ENCODE results near the gene NT5DC3.
A peak's percentile ranks its signal among the peaks of the same experiment; 100 is the strongest.

NT5DC3 gene

DNA sequence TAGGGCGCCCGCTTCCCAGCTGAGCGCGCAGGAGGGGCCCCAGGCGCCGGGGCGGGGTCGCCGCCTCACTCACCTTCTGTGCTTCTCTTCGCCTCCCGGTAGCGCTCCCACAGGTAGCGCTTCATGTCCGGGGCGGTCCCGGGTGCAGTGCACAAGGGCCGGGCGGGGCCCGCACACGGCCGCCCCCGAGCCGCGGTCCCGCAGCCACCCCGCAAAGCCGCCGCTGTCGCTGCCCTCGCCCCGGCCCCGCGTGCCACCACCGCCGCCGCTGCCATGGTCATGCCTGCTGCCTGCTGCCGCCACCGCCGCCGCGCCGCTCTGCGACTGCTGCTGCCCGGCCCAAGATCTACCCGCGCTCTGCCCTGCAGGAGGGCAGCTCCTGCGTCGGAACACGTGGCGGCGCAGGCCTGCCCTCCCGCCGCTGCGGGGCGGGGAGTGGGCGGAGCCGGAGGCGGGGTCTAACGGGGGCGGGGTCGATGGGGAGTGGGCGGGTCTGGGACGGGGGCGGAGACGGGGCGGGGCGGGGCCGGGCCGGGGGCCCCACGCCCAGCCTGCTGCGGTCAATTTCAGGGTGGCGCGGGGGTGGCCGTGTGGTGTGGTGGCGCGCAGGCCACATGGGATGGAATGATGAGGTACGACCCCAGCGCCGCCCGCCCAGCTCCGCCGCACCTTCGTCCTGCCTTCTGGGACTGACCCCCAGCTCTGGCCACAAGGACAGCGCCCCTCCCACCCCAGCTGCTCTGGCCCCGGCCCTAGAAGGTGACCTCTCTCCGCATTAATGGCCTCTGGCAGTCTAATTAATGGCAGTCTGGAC, at the start of gene NT5DC3:
Gene NT5DC3, minus strand, starts transcription at position 359 of the 814 bp plus-strand sequence. Its CDS starts 78 bp downstream, at position 281.
- DNase-seq = peak; percentile 73

DNA sequence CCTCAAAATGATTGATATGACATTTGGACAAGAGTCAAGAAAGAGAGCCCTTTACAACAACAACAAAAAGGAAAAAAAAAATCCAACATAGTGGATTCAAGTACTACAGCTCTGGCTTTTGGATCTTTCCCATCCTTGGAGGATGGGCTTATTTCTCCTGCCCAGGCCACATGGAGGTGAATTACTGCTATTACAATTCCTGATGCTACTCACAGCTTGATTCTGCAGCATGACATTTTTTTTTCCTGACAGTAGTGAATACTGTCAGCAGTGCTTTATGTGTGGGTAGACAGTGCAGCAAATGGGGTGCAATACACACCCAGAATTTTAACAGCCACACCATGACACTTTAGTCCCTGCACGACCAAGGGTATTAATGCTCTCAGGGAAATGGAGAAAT, 46.7 kb upstream of the NT5DC3 start:
- no peak for DNase-seq

DNA sequence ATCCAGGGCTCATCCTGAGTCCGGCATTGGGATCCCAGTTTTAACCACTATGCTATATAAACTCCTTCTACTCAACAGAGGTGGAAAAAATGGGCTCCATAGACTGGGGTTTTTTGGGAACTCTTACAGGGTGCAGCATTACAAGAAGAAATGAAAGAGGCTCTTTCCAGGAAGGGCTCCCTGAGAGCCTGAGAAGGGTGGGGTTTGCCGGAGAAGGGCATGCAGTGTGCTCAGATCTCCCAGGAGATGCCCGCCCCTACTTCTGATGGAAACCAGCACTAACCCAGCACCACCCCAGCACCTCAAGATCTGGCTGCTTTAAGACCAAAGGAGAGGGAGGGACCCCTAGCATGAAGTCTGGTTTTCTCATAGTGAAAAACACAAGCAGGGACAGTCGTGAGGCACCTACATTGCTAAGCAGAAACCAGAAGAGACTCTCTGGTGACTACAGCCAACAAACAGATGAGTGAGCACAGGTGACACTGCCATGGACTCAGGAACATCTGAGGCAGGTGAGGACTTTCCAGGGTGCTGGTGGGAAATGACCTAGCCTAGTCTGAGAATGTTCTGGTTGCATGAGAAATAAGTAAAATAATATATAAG, 45.3 kb upstream of the NT5DC3 start:
- no peak for DNase-seq

DNA sequence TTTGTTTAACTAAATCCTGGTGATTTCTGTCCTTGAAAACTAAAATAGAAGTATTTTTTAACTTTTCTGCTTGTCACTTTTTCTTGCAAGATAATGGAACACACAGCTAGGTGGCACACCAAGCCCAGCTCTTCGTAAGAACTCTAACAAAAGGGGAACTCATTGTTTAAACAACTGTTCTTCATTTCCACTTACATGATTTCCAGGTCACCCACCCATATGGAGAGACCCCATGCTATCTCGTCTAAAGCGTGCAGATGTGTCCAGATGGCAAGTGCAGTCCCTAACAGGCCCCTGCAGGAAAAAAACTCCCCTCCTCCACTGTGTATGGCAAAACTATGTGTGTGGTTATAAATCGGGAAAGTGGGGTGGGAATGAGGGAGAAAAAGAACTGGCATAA, 43.3 kb upstream of the NT5DC3 start:
- DNase-seq = peak; percentile 32

DNA sequence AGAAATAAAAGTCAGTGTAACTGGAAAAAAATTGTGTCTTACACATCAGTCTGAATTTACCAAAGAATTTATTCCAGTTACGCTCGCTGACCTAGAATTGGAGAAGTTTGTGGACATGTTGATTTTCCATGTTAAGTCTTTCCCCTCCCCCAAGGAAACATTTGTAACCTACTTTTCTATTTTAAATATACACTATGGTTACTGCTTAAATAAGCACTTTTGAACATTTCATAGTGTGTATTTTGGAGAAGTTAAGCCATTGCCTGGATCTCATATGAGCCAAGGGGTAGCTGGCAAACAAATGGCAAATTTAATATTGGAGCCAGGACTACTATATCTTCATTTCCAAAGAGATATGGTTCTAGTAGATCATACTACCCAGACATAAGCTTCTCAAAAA, 42.9 kb upstream of the NT5DC3 start:
- DNase-seq = no peak

DNA sequence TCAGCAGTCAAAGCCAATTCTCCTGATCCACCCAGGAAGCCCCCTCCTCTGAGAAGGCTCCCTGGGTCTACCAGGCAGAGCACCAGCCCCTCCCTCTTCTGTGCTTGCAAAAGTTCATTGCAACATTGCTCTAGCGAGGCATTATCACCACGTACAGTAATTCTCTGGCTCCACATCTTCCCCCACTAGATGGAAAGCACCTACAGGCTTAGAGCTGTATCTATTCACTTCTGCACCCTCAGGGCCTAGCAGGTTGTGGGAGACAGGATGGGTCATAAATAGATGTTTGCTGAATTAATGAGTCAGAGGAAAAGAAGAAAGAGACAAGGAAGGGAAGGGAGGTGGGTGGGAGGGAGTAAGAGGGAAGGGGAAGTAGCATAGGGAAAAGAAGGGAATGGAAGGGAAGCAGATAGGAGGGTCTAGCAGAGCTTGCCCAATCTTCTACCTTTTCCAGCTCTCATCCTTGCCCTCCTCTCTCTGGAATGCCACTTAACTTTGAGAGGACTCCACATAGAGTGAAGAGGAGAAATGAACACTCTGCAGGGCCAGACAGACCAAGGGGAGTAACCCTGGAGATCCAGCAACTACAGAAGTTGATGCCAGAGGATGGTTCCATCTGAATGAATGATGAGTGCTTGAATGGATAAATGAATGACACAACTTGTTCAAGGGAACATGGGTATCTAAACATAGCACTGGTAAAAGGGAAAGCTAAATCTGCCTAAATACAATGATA, 42.0 kb upstream of the NT5DC3 start:
- no peak for DNase-seq

DNA sequence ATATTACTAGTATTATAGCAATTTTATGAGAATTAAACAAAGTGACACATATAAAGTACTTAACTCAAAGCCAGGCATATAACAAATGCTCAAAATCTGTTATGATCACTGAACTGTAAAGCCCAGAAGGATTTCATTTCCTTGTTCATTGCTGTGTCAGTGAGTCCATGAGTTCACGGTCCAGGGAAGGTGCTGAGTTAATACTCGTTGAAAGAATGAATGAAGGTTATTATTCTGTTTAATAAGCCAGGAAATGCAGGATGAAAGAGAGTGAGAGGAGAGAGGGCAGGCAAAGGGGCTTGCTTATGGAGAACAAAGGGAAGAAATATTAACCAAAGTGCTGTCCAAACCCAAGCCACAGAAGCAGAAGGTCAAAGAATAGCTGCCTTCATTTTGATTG, 40.2 kb upstream of the NT5DC3 start:
- no peak for DNase-seq

DNA sequence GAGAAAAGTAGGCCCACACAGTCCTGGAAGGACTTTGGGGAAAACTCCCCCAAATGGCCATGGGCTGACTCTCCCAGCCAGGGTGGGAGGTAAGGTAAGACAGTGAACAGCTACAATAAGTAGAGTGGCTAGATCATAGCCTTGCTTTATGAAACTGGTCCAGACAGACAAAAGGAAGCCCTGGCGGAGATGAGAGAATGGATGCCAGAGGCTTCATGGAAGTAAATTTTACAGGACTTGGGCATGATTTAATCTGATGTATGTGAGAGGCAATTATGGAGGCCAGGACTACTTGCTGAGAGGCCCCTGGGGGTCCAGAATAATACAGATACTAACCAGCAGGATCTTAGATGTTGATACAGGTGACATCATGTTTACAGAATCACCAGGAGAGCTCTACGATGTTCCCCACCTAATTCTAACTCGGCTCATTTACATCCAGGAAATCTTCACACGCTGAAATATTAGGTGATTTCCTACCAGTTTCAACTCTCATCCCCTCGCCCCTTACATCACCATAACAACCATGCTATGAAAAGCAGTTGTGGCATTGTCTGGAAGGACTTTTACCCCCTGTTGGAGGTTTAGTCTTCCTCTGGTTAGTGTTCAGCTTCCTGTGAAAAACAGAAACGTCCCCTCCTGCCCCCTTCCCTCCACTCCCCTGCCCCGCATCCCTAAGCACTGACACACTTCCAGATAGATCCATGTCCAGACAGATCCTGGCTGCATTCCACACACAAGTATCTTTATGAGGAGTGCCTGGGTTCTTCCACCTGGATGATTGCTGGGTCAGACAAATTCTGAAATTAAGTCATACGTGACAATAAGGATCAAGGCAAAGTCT, 39.5 kb upstream of the NT5DC3 start:
- DNase-seq = no peak

DNA sequence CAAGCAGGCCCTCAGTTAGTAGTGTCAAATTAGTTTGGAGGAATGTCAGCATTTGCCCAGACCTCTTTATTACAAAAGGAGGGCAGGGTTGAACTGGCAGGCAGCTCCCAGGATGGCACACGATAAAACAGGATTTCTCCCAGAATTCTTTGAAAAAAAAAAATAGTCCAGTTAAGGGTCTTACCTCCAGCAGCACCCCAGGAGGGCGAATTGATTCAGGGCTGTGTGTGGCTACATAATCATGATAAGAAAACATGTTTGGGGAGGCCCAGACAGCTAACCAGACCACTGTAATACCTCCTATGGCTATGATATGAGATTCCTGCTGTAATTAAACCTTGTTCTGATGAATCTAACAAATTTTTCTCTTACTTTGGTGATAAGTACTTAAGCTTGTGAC, 38.8 kb upstream of the NT5DC3 start:
- no peak for DNase-seq

DNA sequence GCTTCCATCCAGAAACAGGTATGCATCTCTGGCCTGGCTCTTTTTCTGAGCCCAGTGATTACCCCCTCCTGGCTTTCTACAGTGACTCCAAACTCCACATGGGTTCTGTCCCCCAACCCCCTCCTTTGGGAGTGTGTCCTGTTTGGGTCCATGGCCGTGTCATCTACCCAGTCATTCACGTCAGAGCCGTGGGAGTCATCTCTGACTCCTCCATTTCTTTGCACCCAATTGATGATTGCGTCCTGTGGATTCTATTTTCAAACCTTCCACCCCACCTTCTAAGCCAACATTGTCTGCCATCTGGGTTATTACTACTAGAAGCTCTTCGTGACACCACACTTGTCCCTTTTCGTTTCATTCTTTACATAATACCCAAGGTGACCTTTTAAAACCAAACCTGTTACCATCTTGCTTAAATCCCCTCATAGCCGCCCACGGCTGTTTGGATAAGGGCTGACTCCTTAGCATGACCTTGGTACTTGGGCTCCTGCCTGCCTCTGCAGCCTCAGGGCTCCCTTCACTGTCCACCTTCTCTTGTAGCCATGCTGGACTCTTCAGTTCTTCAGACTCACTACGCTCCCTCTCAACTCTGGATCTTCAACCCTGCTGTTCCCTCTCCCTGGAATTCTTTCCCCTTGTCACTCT, 38.1 kb upstream of the NT5DC3 start:
- DNase-seq = no peak

DNA sequence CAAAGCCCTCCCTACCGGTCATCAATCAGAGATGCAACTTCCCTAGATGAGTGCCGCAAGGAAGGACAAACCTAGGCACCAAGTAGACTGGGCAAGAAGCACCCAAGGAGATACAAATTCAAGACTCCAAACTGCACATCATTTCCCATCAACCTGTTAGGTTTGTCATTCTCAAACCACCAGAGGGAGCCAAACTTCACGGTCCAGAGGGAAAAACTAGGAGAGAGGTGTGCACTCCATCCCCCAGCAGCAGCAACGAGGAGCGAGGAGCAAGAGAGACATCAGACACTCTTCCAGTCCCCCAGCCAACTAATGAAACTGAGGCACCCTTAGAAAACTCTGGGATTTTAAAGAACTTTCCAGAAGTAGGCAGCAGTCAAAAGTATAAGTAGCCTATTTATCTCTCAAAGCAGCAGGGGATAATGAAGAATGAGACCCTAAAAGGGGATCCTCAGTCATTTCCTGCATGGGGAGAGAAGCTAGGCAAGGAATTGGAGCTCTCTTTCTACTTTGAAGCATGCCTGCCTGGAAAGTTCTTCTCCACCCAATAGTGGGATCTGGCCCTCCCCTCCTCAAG, 37.0 kb upstream of the NT5DC3 start:
- peak; percentile 51 for DNase-seq

DNA sequence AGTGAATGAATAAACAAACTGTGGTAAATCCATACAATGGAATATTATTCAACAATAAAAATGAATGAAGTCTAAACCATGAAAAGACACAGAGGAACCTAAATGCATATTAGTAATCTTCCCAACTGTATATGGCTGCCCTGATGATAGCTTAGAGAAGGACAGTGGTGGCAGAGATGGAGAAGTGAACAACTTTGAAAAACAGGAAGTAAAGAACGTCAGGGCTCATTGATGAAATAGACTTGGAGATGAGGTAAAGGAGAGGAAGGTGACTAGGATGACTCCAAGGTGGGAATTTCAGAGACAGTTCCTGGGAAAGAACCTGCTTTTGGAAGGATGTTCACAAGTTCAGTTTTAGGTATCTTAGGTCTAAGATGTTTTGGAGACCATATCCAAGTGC, 36.3 kb upstream of the NT5DC3 start:
- no peak for DNase-seq

DNA sequence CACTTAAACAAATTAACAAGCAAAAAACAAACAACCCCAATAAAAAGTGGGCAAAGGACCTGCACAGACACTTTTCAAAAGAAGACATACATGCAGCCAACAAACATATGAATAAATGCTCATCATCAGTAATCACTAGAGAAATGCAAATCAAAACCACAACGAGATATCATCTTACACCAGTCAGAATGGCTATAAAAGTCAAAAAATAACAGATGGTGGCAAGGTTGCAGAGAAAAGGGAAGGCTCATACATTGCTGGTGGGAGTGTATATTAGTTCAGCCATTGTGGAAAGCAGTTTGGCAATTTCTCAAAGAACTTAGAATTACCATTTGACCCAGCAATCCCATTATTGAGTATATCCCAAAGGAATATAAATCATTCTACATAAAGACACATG, 34.6 kb upstream of the NT5DC3 start:
- DNase-seq = no peak

DNA sequence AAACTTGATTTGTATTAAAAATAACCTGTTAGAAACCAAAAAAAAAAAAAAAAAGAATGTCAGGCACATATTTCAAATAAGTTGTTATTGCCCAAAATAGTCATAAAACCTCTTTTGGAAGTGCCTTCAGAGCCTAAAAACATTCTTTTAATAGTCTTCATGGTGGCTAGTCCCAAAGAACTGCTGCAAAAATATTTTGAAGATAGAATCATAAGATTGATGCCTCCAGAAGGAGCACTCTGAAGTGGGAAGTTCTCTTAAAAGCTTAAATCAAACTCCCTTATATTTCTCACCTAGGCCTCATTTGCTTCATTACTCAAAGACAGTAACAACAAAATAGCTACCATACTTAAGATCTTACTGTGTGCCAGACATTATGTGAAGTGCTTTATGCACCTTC, 27.2 kb upstream of the NT5DC3 start:
- DNase-seq = no peak

DNA sequence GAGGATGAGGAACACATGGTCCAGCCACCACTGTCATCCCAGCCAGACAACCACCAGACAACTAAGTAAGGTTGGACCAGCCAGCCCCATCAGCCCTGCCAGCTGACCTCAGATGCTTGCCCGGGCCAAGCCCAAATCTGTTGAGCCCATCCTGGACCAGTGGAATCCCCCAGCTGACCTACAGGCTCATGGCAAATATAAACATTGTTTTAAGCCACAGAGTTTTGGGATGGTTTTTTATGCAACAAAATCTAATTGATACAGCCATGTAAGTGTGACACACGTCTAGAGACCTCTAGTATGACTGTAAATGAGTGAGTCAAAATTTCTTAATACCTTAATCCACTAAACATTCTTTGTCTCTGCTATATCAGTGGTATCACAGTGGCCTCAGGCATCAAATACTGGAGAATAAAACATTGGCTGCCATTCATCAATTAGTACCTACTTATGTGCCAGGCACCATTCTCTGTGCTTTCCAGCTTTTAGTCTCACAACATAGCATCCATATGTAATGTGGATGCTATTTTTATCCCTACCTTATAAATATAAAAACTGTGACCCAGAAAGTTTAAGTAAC, 24.2 kb upstream of the NT5DC3 start:
- no peak for DNase-seq

DNA sequence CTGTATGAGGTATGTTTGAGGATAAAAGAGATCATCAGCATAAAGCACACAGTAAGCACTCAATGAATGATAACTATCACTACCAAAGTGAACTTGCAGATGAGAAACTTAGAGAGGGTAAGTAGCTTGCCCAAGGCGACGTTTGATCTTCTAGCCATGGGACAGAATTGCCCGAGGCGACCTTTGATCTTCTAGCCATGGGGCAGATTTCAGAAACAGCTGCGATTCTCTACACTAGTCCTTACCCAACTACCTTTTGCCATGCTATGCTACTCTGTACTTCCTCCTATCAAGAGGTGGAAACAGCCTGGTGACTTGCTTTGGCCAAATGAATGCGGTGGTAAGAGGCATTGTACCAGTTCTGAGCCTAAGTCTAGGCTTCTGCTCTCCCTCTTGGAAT, 23.7 kb upstream of the NT5DC3 start:
- no peak for DNase-seq

DNA sequence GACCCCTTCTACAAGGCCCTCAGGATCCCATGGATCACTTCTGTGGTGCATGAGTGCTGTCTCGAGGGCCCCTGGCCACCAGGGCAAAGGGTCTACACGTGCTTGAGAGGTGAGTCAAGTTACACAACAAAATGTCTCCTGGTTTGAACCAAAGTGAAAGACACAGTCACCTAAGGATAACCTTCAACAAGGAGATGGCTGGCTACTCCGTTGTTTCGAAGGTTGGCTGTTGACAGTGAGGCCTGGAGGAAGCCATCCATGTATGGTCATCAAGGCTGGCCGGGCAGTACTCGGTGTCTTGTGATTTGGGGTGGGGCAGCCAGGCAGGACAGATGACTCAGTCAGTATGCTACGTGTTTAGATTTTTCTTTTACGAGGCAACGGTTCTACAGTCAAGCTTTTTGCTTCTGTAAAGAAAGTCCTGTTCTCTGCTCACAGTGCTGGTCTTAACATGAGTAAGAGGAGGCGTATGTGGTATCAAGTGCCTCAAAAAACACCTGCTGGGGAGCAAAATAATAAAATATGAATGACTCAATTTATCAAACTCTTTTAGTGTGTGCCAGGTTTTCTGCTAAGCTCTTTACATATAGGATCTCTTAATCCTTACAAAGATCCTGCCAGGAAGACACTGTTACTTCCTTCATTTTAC, 18.0 kb upstream of the NT5DC3 start:
- no peak for DNase-seq

DNA sequence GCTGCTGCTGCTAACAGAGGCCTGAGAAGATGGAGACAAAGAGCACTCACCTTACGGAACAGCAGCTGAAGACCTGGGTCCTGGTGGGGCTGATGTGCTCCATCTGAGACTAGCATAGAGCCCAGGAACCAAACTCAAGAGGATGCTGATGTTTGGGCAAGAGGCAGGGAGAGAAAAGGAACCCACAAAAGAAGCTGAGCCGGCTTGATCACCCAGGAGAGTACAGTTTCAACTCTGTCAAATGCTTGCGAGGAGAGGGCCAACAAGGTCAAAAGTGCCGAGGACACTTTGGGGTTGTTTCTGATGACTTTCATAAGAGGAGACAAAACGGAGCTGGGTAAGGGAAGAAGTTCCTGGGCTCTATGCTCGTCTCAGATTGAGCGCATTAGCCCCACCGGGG, 17.3 kb upstream of the NT5DC3 start:
- no peak for DNase-seq

DNA sequence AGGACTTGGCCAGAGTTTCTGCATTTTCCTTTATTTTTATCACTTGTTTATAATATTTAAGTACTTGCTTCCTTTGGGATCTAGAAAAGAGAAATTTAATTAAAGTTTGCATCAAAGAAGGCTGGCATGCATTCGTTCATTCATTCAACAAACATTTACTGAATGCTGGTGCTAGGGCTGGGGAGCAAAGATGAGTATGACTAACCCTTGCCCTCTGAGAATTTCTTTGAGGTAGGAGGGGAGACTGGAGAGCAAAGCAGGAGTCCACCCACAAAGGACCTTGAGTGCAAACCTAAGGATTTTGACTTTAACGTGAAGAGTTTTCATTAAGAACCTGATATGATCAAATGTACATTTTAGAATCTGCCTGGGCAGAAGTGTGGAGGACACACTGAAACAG, 16.1 kb upstream of the NT5DC3 start:
- no peak for DNase-seq

DNA sequence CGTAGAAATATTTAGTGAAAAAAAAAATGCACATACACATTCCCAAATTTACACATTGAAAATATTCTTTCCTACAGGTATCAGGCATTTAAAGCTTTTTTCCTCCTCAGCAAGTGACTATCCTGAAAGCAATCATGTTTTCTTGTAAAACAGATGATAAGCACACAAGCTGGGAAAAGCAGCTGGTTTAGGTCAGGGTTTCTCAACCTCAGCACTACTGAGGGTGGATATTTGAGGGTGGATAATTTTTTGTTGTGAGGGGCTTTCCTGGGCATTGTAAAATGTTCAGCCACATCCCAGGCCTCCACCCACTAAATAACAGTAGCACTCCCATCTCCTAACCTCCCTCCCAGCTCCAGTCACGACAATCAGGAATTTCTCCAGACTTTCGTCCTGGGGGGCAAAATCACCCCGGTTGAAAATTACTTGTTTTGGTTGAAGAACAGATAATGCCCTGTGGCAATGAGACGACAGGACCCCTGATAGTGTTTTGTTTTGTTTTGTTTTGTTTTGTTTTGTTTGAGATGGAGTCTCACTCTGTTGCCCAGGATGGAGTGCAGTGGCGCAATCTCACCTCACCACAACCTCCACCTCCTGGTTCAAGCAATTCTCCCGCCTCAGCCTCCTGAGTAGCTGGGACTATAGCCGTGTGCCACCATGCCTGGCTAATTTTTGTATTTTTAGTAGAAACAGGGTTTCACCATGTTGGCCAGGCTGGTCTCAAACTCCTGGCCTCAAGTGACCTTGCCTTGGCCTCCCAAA, 15.0 kb upstream of the NT5DC3 start:
- no peak for DNase-seq

Measured in activated naive CD4-positive, alpha-beta T cell treated with anti-CD3 and anti-CD28 coated beads, Interleukin-2, amount 50 U/mL, for 16 hours (primary cell).